ENCODE measurements around the gene NRP2.

Gene NRP2

DNA sequence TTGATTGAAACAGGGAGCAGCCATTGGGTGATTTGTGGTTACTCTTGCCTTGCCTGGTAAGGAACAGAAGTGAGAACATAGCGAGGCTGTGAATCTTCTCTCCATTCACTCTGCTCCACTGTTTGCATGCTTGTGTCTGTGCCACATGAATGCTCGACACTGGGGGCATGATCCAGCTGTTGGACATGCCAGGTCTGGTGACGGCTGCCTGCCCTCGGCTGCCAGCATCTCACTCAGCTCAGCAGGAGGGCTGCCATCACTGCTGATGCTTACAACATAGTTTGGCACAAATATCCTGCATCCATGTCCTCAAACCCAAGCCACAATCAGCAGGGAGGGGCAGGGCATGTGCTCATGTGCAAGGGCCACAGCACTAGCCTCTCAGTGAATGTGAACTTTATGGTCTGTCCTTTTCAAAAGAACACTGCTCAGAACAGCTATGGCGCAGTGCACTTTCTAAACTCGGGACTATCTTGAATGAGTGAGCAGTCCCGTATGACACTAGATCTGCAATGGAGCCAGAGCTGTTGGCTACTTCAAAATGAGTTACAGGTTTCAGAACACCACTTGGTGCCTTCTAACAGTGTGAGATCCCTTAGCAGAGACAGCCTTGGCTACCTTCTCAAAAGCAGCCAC, 126.3 kb downstream of the NRP2 start:
- H3K27me3 ChIP-seq (ENCODE audit: insufficient read depth, low read length, poor library complexity): peaks cover 4% of the 10 kb centered on the region
- no peak overlapping the region for H3K9ac ChIP-seq (ENCODE audit: low read depth, low read length)
- H4K20me1 ChIP-seq (ENCODE audit: insufficient read depth, low read length): no peaks in the 10 kb centered on the region
- no peak overlapping the region for H3K4me3 ChIP-seq (ENCODE audit: low read depth in 1 of 2, low read length in 2 of 2)
- DNase-seq (no peak), ATAC-seq (ENCODE audit: insufficient read depth, low read depth) (no peak)
- no peak for TF ChIP-seq EZH2 (IDR thresholded peaks at IDR 0.05; ENCODE audit: borderline replicate concordance, low read depth, low read length, severe bottlenecking)
- TF ChIP-seq, protein P1, sequence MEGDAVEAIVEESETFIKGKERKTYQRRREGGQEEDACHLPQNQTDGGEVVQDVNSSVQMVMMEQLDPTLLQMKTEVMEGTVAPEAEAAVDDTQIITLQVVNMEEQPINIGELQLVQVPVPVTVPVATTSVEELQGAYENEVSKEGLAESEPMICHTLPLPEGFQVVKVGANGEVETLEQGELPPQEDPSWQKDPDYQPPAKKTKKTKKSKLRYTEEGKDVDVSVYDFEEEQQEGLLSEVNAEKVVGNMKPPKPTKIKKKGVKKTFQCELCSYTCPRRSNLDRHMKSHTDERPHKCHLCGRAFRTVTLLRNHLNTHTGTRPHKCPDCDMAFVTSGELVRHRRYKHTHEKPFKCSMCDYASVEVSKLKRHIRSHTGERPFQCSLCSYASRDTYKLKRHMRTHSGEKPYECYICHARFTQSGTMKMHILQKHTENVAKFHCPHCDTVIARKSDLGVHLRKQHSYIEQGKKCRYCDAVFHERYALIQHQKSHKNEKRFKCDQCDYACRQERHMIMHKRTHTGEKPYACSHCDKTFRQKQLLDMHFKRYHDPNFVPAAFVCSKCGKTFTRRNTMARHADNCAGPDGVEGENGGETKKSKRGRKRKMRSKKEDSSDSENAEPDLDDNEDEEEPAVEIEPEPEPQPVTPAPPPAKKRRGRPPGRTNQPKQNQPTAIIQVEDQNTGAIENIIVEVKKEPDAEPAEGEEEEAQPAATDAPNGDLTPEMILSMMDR (IDR thresholded peaks at IDR 0.05; ENCODE audit: borderline replicate concordance, extremely low read depth, low read length, poor library complexity, severe bottlenecking): no peak
- H3K79me2 ChIP-seq (ENCODE audit: insufficient read depth, low read length): no peaks in the 10 kb centered on the region
- no peaks in the 10 kb centered on the region for H3K36me3 ChIP-seq (ENCODE audit: insufficient read depth, low read length)
- no peak overlapping the region for H3K27ac ChIP-seq (ENCODE audit: low read length)
- H3K4me2 ChIP-seq (ENCODE audit: insufficient read depth, low read length): no peak overlapping the region
- no peak overlapping the region for H2AFZ ChIP-seq (ENCODE audit: low read depth, low read length)
- no peaks in the 10 kb centered on the region for H3K9me3 ChIP-seq (ENCODE audit: insufficient read depth, low read length, severe bottlenecking)
- H3K4me1 ChIP-seq (ENCODE audit: insufficient read depth, low read length): no peaks in the 10 kb centered on the region

DNA sequence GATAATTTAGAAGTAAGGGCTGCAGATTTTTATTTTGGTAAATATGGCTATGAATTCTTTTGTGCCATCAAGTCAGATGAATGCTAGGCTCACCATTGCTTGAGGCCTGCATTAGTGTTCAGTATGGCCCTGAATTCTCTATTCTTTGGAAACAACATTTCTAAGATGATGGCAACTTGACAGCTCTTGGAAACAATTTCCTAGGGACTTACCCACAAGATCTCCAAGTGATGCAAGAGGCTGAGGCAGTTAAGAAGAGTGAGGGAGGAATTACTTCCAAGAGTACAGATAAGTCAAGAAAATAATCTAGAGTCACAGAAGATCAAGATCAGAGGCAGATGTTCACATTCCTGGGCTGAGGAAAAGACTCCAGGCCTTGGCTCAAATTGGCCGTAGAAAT, 129.1 kb downstream of the NRP2 start:
- Histone ChIP-seq H3K27me3 (ENCODE audit: insufficient read depth, low read length, poor library complexity) (peaks cover 4% of the 10 kb centered on the region), H3K4me2 (ENCODE audit: insufficient read depth, low read length) (no peak overlapping the region), H2AFZ (ENCODE audit: low read depth, low read length) (no peak overlapping the region), H3K79me2 (ENCODE audit: insufficient read depth, low read length) (no peaks in the 10 kb centered on the region), H3K4me1 (ENCODE audit: insufficient read depth, low read length) (no peaks in the 10 kb centered on the region), H3K36me3 (ENCODE audit: insufficient read depth, low read length) (no peaks in the 10 kb centered on the region), H3K9ac (ENCODE audit: low read depth, low read length) (no peak overlapping the region), H3K9me3 (ENCODE audit: insufficient read depth, low read length, severe bottlenecking) (no peaks in the 10 kb centered on the region), H3K27ac (ENCODE audit: low read length) (no peak overlapping the region), H4K20me1 (ENCODE audit: insufficient read depth, low read length) (no peaks in the 10 kb centered on the region), H3K4me3 (ENCODE audit: low read depth in 1 of 2, low read length in 2 of 2) (no peak overlapping the region)
- no peak for TF ChIP-seq EZH2 (IDR thresholded peaks at IDR 0.05; ENCODE audit: borderline replicate concordance, low read depth, low read length, severe bottlenecking)
- TF ChIP-seq, protein P1 (IDR thresholded peaks at IDR 0.05; ENCODE audit: borderline replicate concordance, extremely low read depth, low read length, poor library complexity, severe bottlenecking): no peak
- DNase-seq: no peak
- ATAC-seq (ENCODE audit: insufficient read depth, low read depth): no peak

GRCh38 chr2:205814039-205814364, 131.7 kb downstream of the NRP2 start:
- ATAC-seq (ENCODE audit: insufficient read depth, low read depth): no peak
- no peak overlapping the region for H3K4me3 ChIP-seq (ENCODE audit: low read depth in 1 of 2, low read length in 2 of 2)
- no peaks in the 10 kb centered on the region for H4K20me1 ChIP-seq (ENCODE audit: insufficient read depth, low read length)
- no peak overlapping the region for H3K9ac ChIP-seq (ENCODE audit: low read depth, low read length)
- H3K36me3 ChIP-seq (ENCODE audit: insufficient read depth, low read length): no peaks in the 10 kb centered on the region
- H3K4me1 ChIP-seq (ENCODE audit: insufficient read depth, low read length): no peaks in the 10 kb centered on the region
- H3K9me3 ChIP-seq (ENCODE audit: insufficient read depth, low read length, severe bottlenecking): no peaks in the 10 kb centered on the region
- no peak overlapping the region for H2AFZ ChIP-seq (ENCODE audit: low read depth, low read length)
- H3K79me2 ChIP-seq (ENCODE audit: insufficient read depth, low read length): no peaks in the 10 kb centered on the region
- H3K4me2 ChIP-seq (ENCODE audit: insufficient read depth, low read length): no peak overlapping the region
- DNase-seq: no peak
- H3K27ac ChIP-seq (ENCODE audit: low read length): no peak overlapping the region
- no peaks in the 10 kb centered on the region for H3K27me3 ChIP-seq (ENCODE audit: insufficient read depth, low read length, poor library complexity)
- TF ChIP-seq, protein P1 (IDR thresholded peaks at IDR 0.05; ENCODE audit: borderline replicate concordance, extremely low read depth, low read length, poor library complexity, severe bottlenecking): no peak
- no peak for TF ChIP-seq EZH2 (IDR thresholded peaks at IDR 0.05; ENCODE audit: borderline replicate concordance, low read depth, low read length, severe bottlenecking)

DNA sequence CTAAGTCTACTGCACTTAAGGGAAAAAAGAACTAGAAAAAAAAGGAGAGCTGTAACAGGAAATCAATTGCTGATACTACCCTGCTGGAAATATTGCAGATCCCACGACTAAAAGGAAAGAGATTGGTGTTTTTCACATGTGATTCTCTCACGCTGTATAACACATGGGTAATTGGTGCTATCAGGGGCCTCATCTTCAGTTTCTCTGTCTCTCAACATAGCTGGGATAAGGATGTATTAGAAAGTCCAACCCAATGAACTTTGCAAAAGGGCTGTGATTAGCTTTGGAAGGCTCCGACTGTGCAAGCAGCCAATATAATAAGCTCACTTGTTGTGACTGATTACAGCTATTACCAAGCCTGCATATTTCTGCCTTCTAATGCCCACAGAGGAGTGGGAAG, 133.4 kb downstream of the NRP2 start:
- Histone ChIP-seq H2AFZ (ENCODE audit: low read depth, low read length) (no peak overlapping the region), H3K36me3 (ENCODE audit: insufficient read depth, low read length) (no peaks in the 10 kb centered on the region), H3K4me3 (ENCODE audit: low read depth in 1 of 2, low read length in 2 of 2) (no peak overlapping the region), H3K9me3 (ENCODE audit: insufficient read depth, low read length, severe bottlenecking) (no peaks in the 10 kb centered on the region), H3K4me2 (ENCODE audit: insufficient read depth, low read length) (no peak overlapping the region), H4K20me1 (ENCODE audit: insufficient read depth, low read length) (no peaks in the 10 kb centered on the region), H3K4me1 (ENCODE audit: insufficient read depth, low read length) (no peaks in the 10 kb centered on the region), H3K27ac (ENCODE audit: low read length) (no peak overlapping the region), H3K9ac (ENCODE audit: low read depth, low read length) (no peak overlapping the region), H3K27me3 (ENCODE audit: insufficient read depth, low read length, poor library complexity) (no peaks in the 10 kb centered on the region), H3K79me2 (ENCODE audit: insufficient read depth, low read length) (no peaks in the 10 kb centered on the region)
- no peak for TF ChIP-seq EZH2 (IDR thresholded peaks at IDR 0.05; ENCODE audit: borderline replicate concordance, low read depth, low read length, severe bottlenecking)
- TF ChIP-seq, protein P1 (IDR thresholded peaks at IDR 0.05; ENCODE audit: borderline replicate concordance, extremely low read depth, low read length, poor library complexity, severe bottlenecking): no peak
- ATAC-seq (ENCODE audit: insufficient read depth, low read depth) (no peak), DNase-seq (no peak)
